Hematopoietic multipotent progenitor cell (in vitro differentiated cells): ENCODE measurements around the gene BANF1. TPM values are rescaled to one million over a fixed set of nuclear protein-coding genes. Genes with fewer than 3 reads are reported as not detected.

Experiments used
- DNase-seq, 3 donors: peaks; one replicate each; pipeline ENCODE4 v3.0.0-alpha.2; 2011 to 2015; ENCODE audit warnings: low read depth in 2 of 3, low spot score in 2 of 3
- total RNA-seq: library from RNA; depleted of rRNA; stranded (reverse); fragments of >200 nt; gene quantifications from one replicate; pipeline ENCODE4 v1.2.3, GENCODE V29; 2012

BANF1 gene
- total RNA-seq, 1 donor, result 21.5 TPM

GRCh38 chr11:65977621-65978390, 24.5 kb upstream of the BANF1 start:
- DNase-seq, result no peak

GRCh38 chr11:65978391-65979238, 23.7 kb upstream of the BANF1 start:
- no peak for DNase-seq

DNA sequence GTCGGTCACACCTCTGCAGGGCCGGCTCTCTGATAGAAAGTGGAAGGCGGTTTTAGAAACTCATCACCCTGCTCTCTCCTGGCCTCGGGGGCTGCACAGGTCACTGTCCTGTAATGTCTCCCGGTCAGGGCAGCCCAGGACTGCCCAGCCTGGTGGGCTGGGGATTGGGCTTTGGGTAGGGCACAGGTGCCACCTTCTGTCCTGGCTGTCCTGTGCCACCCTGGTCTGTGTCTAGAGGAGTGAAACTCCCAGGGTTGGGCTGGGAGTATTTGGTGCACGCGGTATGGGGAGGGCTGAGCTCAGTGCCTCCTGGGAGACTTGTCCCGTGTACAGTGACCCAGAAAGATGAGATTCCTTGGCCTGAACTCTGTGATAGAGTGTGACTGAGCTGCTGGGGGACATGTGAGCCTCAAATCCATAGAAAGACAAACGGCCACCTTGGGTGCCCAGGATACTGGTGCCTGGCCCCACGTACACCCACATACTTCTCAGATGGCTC, 23.0 kb upstream of the BANF1 start:
- no peak for DNase-seq

DNA sequence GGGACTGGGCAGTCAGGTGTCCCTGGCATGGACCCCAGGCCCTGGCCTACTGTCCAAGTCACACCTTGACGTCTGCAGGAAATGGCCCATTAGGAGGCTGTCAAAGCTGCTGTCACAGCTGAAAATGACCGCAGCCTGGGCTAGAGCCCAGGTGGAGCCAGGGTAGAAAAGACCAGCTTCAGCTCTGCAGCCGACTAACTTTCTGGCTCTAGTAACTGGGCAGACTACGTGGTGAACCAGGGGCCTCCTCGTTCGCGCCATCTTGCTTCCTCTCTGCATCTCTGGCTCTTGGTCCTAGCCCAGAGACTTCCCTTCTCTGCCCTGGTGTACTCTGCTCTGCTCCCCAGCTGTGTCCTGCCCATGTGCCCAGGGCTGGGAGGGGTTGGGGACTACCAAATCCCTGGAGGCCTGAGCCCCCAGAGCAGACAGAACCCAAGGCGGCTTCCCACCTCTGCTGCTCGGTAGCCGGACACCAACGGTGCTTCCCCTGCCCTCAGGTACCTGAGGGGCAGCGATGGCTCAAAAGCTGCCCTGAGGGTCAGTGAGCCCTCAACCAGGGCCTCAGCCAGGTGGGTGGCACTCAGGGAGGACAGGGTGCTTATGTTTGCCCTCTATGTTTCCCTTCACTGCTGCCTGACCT, 21.1 kb upstream of the BANF1 start:
- DNase-seq, result no peak

DNA sequence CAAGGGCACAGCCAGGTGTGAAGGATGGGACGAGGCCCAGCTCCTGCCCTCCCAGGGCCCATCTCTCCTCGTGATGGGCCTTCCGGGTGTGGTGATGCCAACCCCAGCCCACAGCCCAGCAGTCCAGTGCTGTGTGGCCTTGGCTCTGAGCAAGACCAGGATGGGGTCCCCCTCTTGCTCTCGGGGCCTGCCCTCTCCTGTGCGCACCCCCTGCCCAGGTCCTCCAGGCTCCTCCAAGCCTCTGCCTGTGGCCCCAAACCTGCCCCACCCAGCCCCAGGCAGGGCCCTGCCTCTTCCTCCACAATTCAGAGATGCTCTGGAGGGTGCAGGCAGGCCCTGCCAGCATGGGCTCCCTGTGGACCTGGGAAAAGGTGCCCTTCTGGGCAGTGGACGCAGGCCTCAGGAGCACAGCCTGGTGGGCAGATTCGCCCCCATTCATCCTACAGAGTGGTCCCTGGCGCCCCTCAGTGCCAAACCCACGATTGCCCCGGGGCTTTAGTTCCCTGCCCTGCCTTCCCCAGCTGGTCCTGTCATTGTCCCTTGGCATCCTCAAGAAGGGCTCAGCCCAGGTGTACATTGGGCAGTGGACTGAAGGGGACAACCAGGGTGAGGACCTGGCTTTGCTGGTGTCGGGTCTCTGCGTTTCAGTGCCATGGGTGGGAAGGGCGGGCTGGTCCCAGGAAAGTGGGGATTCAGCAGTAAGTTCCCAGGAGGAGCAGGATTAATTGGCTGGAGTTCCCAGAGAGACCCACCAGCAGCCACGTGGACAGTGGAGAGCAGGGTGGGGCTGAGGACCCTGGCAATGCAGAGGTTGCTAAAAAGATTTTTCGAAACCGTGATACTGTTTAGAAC, 20.1 kb upstream of the BANF1 start:
- no peak for DNase-seq

- DNase-seq, result no peak
These were observed 19.3 kb upstream of the BANF1 start for GRCh38 chr11:65982824-65983588.

GRCh38 chr11:65983589-65983987, 18.7 kb upstream of the BANF1 start:
- DNase-seq, result no peak

- no peak for DNase-seq
These were observed 15.0 kb upstream of the BANF1 start for GRCh38 chr11:65987336-65987735.

DNA sequence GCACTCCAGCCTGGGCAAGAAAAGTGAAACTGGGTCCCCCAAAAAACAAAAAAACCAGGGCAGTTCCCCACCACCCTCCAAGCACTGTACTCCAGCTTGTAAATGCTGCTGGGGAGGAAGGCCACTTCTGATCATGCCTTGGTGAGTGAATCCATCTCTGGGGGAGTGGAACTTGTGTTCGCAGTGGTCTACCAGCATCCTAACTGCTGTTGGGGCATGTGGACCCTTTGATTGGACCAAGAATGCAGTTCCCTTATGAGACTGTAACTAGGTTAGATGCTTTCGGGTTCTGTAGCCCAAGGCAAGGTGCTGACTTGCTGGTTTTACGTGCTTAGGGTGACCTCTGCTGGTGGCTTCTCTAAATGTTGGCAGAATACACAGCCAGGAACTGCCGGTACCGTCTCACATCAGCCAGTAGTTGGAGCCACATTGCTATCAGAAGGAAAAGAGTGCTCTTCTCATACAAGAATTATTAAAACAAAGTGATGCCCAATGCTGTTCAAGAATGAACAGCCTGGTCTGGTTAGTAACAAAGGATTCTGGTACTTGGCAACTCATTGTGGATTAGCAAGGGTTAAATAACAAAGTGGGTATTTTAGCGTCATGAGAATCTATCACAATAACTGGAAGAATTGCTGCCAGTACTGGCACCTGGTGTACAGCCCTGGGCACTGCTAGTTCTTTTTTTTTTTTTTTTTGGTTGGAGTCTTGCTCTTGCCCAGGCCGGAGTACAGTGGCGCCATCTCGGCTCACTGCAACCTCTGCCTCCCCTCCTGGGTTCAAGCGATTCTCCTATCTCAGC, 13.3 kb upstream of the BANF1 start:
- peak; percentile 86 to 98 (median 95) for DNase-seq

DNA sequence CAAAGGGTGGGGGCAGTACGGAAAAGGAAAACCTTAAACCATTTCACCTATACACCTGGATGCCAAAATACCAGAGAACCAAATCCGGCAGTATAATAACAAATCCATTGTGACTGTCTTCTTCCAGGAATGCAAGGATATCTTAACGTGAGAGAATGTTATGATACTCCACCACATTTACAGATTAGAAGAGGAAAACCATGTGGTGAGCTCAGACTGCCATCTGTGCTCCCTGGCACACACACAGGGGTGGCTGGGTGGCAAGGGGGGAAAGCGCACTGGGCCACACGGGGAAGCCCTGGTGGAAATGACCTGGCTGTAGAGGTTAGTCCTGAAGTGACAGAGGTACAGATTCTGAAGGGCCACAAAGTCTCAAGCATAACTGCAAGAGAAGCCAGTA, 10.2 kb upstream of the BANF1 start:
- DNase-seq, result no peak

- DNase-seq, result no peak
These were observed 5.0 kb upstream of the BANF1 start for GRCh38 chr11:65997286-65997685.

- DNase-seq, result no peak
These were observed 434 bp downstream of the BANF1 start for GRCh38 chr11:66002648-66003225.

- no peak for DNase-seq
These were observed 988 bp downstream of the BANF1 start for GRCh38 chr11:66003291-66003690.

GRCh38 chr11:66004186-66004585, 1.9 kb downstream of the BANF1 start:
- DNase-seq, result no peak

- DNase-seq, result no peak
These were observed 4.0 kb downstream of the BANF1 start for GRCh38 chr11:66006134-66006890.

DNA sequence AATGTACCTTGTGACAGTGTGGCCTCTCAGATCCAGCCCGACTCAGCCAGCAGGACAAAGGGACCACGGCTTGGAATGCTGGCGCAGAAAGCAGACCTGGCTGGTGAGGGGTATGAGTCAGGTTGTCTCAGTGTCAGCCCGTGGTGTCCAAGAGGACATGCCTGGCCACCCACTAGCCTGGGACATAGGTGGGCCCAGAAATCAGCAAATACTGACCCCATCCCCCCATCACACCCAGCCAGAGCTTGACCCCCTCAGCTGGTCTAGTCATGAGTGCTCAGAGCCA, 4.5 kb downstream of the BANF1 start:
- no peak for DNase-seq

- no peak for DNase-seq
These were observed 4.9 kb downstream of the BANF1 start for GRCh38 chr11:66007201-66007634.

- DNase-seq, result no peak
These were observed 5.8 kb downstream of the BANF1 start for GRCh38 chr11:66008095-66008467.
